SK-N-SH (cell line): Measurements from ENCODE around the gene IL20. TPM values are rescaled to one million over a fixed set of nuclear protein-coding genes. Genes with fewer than 3 reads are reported as not detected.

Experiments
- CTCF ChIA-PET: fragments of 300-600, 350-600 bp; formaldehyde crosslinking; extraction: SDS; loops from one replicate; lab custom pipeline; 2021; lab: Yijun Ruan, JAX
- POLR2A ChIA-PET: fragments of 350-600 bp; sonication (Branson Sonifier 250); formaldehyde crosslinking; extraction: SDS; loops from one replicate; lab custom pipeline; 2020; ENCODE audit warnings: antibody characterized with exemption, inconsistent platforms; lab: Yijun Ruan, JAX
- DNase-seq: peaks from one replicate; pipeline ENCODE4 v3.0.0; 2012
- H2AFZ ChIP-seq: fragments of 200-600 bp; sonication (generic); 2 replicates; pipeline ENCODE4 v1.8.1; 2016; ENCODE audit warnings: antibody characterized with exemption, mild to moderate bottlenecking, low read depth
- H3F3A ChIP-seq: fragments of 200-600 bp; sonication (generic); replicated peaks from 2 replicates; pipeline ENCODE3; 2016; ENCODE audit warnings: antibody characterized with exemption, mild to moderate bottlenecking; ENCODE audit not compliant: insufficient read depth
- H3K27ac ChIP-seq, 2 experiments: fragments of 200-500 bp in 1 of 2; fragments of 200-600 bp in 1 of 2; sonication (Bioruptor generic) in 1 of 2; sonication (generic), shearing (Covaris generic) in 1 of 2; 2 replicates each; pipeline versions ENCODE4 v1.5.1 to v1.6.1; 2014 to 2016; ENCODE audit warnings: low read depth in 2 of 2, inconsistent platforms in 1 of 2, low read length in 1 of 2, mild to moderate bottlenecking in 1 of 2, mixed read lengths in 1 of 2
- H3K27me3 ChIP-seq: fragments of 200-600 bp; sonication (generic), shearing (Covaris generic); 2 replicates; pipeline ENCODE4 v1.6.1; 2016; ENCODE audit warnings: mixed run types; ENCODE audit not compliant: insufficient read depth
- H3K36me3 ChIP-seq, 2 experiments: fragments of 200-500 bp in 1 of 2; fragments of 200-600 bp in 1 of 2; sonication (Bioruptor generic) in 1 of 2; sonication (generic) in 1 of 2; replicated peaks in 1 of 2; 2 replicates each; pipeline versions ENCODE3 to v1.5.1; 2014 to 2016; ENCODE audit warnings: low read length in 1 of 2, mild to moderate bottlenecking in 1 of 2; ENCODE audit not compliant: insufficient read depth in 2 of 2, control insufficient read depth in 1 of 2
- H3K4me1 ChIP-seq, 2 experiments: fragments of 200-500 bp in 1 of 2; fragments of 200-600 bp in 1 of 2; sonication (Bioruptor generic) in 1 of 2; sonication (generic), shearing (Covaris generic) in 1 of 2; 2 replicates each; pipeline versions ENCODE4 v1.5.1 to v1.6.1; 2014 to 2016; ENCODE audit warnings: low read depth in 1 of 2, low read length in 1 of 2, mixed run types in 1 of 2; ENCODE audit not compliant: insufficient read depth in 2 of 2, control insufficient read depth in 1 of 2
- H3K4me2 ChIP-seq: fragments of 200-600 bp; sonication (generic), shearing (Covaris generic); 2 replicates; pipeline ENCODE4 v1.6.1; 2017; ENCODE audit warnings: mixed run types
- H3K4me3 ChIP-seq, 2 experiments: fragments of 200-500 bp in 1 of 2; fragments of 200-600 bp in 1 of 2; sonication (Bioruptor generic) in 1 of 2; sonication (generic), shearing (Covaris generic) in 1 of 2; 2 replicates each; pipeline versions ENCODE4 v1.5.1 to v1.8.1; 2014 to 2016; ENCODE audit warnings: low read depth in 2 of 2, inconsistent platforms in 1 of 2, low read length in 1 of 2, mild to moderate bottlenecking in 1 of 2, mixed read lengths in 1 of 2, moderate library complexity in 1 of 2
- H3K79me2 ChIP-seq: fragments of 200-600 bp; sonication (generic); 2 replicates; pipeline ENCODE4 v1.8.1; 2017; ENCODE audit warnings: mild to moderate bottlenecking; ENCODE audit not compliant: insufficient read depth
- H3K9ac ChIP-seq: fragments of 200-600 bp; sonication (generic); 2 replicates; pipeline ENCODE4 v1.6.1; 2017; ENCODE audit warnings: mixed run types
- H3K9me2 ChIP-seq: fragments of 200-600 bp; sonication (generic); 2 replicates; pipeline ENCODE4 v1.6.1; 2017; ENCODE audit warnings: mixed run types
- H3K9me3 ChIP-seq: fragments of 200-600 bp; sonication (generic); 2 replicates; pipeline ENCODE4 v1.6.1; 2017; ENCODE audit warnings: mixed run types, mild to moderate bottlenecking, moderate library complexity
- H4K20me1 ChIP-seq: fragments of 200-600 bp; sonication (generic); 2 replicates; pipeline ENCODE4 v1.6.1; 2017; ENCODE audit warnings: mild to moderate bottlenecking, mixed run types; ENCODE audit not compliant: insufficient read depth
- CTCF ChIP-seq: fragments of 200-600 bp; sonication (generic); IDR thresholded peaks from 2 replicates; pipeline ENCODE4 v1.6.1; 2017; ENCODE audit warnings: antibody characterized with exemption, mild to moderate bottlenecking, moderate library complexity
- EP300 ChIP-seq, 2 experiments: IDR thresholded peaks; 2 replicates each; pipeline versions ENCODE4 v1.4.0 to v1.6.1; 2012; ENCODE audit warnings: borderline replicate concordance in 1 of 2, low read depth in 1 of 2, low read length in 1 of 2
- FOSL2 ChIP-seq: IDR thresholded peaks from 2 replicates; pipeline ENCODE4 v1.4.0; 2012; ENCODE audit warnings: low read depth, mild to moderate bottlenecking, moderate library complexity, borderline replicate concordance
- GABPA ChIP-seq: IDR thresholded peaks from 2 replicates; pipeline ENCODE4 v1.4.0; 2012; ENCODE audit warnings: low read depth, mild to moderate bottlenecking
- IRF3 ChIP-seq: fragments of 150-350 bp; IDR thresholded peaks from 2 replicates; pipeline ENCODE4 v1.6.1; 2016; ENCODE audit warnings: mild to moderate bottlenecking, low read depth, low read length
- MAX ChIP-seq: IDR thresholded peaks from 2 replicates; pipeline ENCODE4 v1.4.0; 2012; ENCODE audit warnings: low read depth
- MEF2A ChIP-seq: IDR thresholded peaks from 2 replicates; pipeline ENCODE4 v1.4.0; 2012; ENCODE audit warnings: low read depth, borderline replicate concordance
- NFIC ChIP-seq: IDR thresholded peaks from 2 replicates; pipeline ENCODE4 v1.4.0; 2012; ENCODE audit warnings: borderline replicate concordance
- POLR2AphosphoS5 ChIP-seq: IDR thresholded peaks from 2 replicates; pipeline ENCODE4 v1.6.1; 2012; ENCODE audit warnings: low read depth, low read length
- RAD21 ChIP-seq: IDR thresholded peaks from 2 replicates; pipeline ENCODE4 v1.6.1; 2012; ENCODE audit warnings: mild to moderate bottlenecking, low read length
- RFX5 ChIP-seq: IDR thresholded peaks from 2 replicates; pipeline ENCODE4 v1.6.1; 2012; ENCODE audit warnings: mild to moderate bottlenecking, improper control_type of control experiment, low read length
- USF1 ChIP-seq: IDR thresholded peaks from 2 replicates; pipeline ENCODE4 v1.4.0; 2012; ENCODE audit warnings: low read depth, borderline replicate concordance
- WGBS: methylation state at CpG from one replicate; pipeline ENCODE4 v1.1.6; 2017; ENCODE audit warnings: low lambda C conversion rate; 5-methylcytosine and 5-hydroxymethylcytosine counted together
- polyA plus RNA-seq, 3 experiments: library from polyadenylated mRNA; depleted of rRNA; stranded (reverse); fragments of >200 nt; gene quantifications; 2 replicates each; pipeline ENCODE4 v1.2.3, GENCODE V29; 2012

Gene IL20
- polyA plus RNA-seq, 1 of the 3 experiments (the other 2 are of a cell fraction), result not detected

- H3K36me3 ChIP-seq, result no peaks in the 10 kb centered on the region
- no peak overlapping the region for H3K4me3 ChIP-seq
- no peaks in the 10 kb centered on the region for H3K79me2 ChIP-seq
- ChIA-PET POLR2A (no interaction called here), CTCF (interaction anchor here (1.0 to 2.6 kb wide), 3 partner anchors 9 to 38 kb away, joined by 3 to 8 read pairs (median 4); partner anchors contain the start of gene IL20)
- TF ChIP-seq MAX, result no peak
- TF ChIP-seq FOSL2, result no peak
- TF ChIP-seq USF1, result no peak
- TF ChIP-seq RAD21, result no peak
- no peak for TF ChIP-seq NFIC
- TF ChIP-seq POLR2AphosphoS5, result no peak
- no peak for TF ChIP-seq RFX5
- no peak for TF ChIP-seq MEF2A
- H2AFZ ChIP-seq, result no peak overlapping the region
- no peak overlapping the region for H3K27ac ChIP-seq
- H3K9me3 ChIP-seq, result no peaks in the 10 kb centered on the region; the same call in 1 of the 2 replicates
- H3F3A ChIP-seq, result no peaks in the 10 kb centered on the region
- no peaks in the 10 kb centered on the region for H4K20me1 ChIP-seq
- no peaks in the 10 kb centered on the region for H3K9me2 ChIP-seq
- WGBS, result 35% methylated on average over 3 of the region's 3 CpGs
- no peak overlapping the region for H3K4me2 ChIP-seq
- no peak overlapping the region for H3K9ac ChIP-seq
- DNase-seq, result no peak
- no peaks in the 10 kb centered on the region for H3K4me1 ChIP-seq
- no peaks in the 10 kb centered on the region for H3K27me3 ChIP-seq
Measured at GRCh38 chr1:206873603-206874188, 8.3 kb downstream of the IL20 start.

- CTCF ChIA-PET, result interaction anchor here (1.3 kb wide), 1 partner anchor 141 kb away, joined by 3 read pairs; no protein-coding TSS in a partner anchor
Measured at GRCh38 chr1:206875752-206876377, 10.4 kb downstream of the IL20 start.

More at GRCh38 chr1:206875752-206876377, 10.4 kb downstream of the IL20 start:
- POLR2A ChIA-PET, result no interaction called here
- no peaks in the 10 kb centered on the region for H3K27me3 ChIP-seq
- no peaks in the 10 kb centered on the region for H3K4me1 ChIP-seq
- H4K20me1 ChIP-seq, result no peaks in the 10 kb centered on the region
- TF ChIP-seq EP300 (IDR thresholded peaks at IDR 0.05; ENCODE audit: borderline replicate concordance in 1 of 2, low read depth in 1 of 2, low read length in 1 of 2) (no peak), USF1 (no peak), FOSL2 (no peak), GABPA (no peak), IRF3 (no peak), CTCF (no peak)
- TF ChIP-seq, all 33 proteins: peak for 0
- no peaks in the 10 kb centered on the region; the same call in 1 of the 2 replicates for H3K9me3 ChIP-seq
- no peak overlapping the region for H3K4me2 ChIP-seq
- no peaks in the 10 kb centered on the region for H3F3A ChIP-seq
- no peak overlapping the region for H2AFZ ChIP-seq
- H3K27ac ChIP-seq, result no peak overlapping the region
- H3K36me3 ChIP-seq, result no peaks in the 10 kb centered on the region
- WGBS, result 25% methylated on average over 3 of the region's 3 CpGs
- H3K9ac ChIP-seq, result no peak overlapping the region
- no peak overlapping the region for H3K4me3 ChIP-seq
- no peak for DNase-seq
- no peaks in the 10 kb centered on the region for H3K9me2 ChIP-seq
- H3K79me2 ChIP-seq, result no peaks in the 10 kb centered on the region
